Stimulated activated CD4-positive, alpha-beta T cell treated with anti-CD3 and anti-CD28 coated beads, Interleukin-15, amount 100 ng/mL, for 48 hours (primary cell): ENCODE results near the gene PPP5C.

Experiments
- DNase-seq, 2 donors: peaks; one replicate each; pipeline ENCODE4 v3.0.0-alpha.2; 2020; ENCODE audit warnings: low read depth in 2 of 2

Gene PPP5C

DNA sequence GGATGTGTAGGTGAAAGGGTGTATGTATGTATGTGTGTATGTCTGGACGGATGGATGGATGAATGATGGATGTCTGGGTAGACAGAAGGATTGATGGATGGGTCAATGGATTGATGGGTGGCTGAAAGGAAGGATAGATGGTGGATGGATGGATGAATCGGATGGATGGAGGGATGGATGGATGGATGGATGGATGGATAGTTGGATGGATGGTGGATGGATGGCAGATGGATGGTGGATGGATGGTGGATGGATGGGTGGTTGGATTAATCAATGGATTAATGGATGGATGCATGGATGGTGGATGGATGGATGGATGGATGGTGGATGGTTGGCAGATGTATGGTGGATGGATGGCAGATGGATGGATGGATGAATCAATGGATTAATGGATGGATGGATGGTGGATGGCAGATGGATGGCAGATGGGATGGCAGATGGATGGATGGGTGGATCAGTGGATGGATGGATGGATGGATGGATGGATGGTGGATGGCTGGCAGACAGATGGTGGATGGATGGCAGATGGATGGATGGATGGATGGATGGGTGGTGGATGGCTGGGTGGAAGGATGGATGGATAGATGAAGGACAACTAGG is 16.5 kb upstream of the PPP5C start:
- DNase-seq, result no peak

DNA sequence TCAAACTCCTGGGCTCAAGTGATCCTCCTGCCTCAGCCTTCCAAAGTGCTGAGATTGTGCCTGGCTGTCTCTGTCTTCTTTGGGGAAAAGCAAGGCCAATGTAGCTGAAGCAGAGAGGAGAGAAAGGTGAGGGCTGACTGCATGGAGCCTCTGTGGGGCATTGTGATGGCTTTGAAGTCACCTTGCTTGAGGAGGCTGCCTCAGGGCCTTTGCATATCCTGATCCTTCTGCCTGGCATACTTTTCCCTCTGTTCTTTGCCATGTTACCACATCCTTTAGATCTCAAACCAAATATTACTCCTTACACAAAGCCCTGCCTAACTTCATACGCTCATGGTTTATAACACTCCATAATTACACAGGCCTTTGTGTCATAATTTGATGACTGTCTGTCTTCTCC is 9.4 kb upstream of the PPP5C start:
- no peak for DNase-seq

DNA sequence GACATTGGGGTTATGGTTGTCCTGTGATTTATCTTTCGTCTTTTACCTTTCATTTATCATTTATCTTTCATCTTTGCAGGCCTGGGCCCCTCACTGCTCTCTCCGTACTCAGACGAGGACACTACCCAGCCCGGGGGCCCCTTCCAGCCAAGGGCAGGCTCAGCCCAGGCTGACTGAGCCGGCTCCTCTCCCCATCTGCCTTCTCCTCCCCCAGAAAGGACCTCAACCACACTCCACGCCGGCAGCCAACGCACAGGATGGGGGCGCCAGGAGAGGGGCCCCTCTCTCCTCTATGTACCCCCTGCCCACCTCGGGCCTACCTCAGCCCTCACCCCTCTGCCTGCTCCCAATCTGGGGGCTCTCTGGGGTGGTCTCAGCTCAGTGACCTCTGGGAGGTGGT is 7.4 kb upstream of the PPP5C start:
- DNase-seq, result no peak

DNA sequence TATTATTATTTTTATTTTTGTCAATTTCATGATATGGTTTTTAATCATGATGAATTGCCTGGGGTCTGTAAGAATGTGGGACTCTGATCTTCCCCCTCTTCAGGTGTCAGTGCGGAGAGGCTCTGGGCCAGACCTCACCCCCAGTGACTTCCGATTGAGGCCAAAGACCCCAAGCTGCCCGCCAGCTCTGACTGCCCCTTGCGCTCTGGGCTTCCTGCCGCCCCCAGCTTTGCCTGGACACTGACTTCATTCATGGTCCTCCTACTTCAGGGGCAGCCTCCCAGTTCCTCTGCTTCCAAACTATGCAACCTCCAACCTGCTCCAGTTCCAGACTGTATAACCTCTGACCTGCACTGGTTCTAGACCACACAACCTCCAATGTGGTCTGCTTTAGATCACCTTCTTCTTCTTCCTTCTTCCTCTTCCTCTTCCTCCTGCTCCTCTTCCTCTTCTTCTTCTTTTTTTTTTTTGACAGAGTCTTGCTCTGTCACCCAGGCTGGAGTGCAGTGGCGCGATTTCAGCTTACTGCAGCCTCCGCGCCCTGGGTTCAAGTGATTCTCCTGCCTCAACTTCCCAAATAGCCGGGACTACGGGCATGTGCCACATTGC is 6.7 kb upstream of the PPP5C start:
- no peak for DNase-seq

DNA sequence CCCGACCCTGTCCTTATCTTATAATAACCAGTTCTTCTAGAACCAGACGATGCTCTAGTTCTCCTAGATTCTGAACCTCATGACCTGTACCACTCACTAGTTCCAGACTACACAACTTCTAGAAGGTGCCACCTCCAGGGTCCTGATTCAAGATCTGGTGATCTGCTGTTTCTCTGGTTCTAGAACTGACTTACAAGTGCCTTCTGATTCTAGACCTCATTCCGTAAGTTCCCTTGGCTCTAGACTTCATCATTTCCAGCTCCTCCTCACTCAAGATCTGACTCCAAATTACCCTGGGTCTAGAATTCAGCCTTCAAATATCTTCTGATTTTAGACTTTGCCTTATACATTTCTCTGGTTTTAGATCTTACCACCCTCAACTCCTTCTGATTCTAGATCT is 5.0 kb upstream of the PPP5C start:
- DNase-seq, result no peak

DNA sequence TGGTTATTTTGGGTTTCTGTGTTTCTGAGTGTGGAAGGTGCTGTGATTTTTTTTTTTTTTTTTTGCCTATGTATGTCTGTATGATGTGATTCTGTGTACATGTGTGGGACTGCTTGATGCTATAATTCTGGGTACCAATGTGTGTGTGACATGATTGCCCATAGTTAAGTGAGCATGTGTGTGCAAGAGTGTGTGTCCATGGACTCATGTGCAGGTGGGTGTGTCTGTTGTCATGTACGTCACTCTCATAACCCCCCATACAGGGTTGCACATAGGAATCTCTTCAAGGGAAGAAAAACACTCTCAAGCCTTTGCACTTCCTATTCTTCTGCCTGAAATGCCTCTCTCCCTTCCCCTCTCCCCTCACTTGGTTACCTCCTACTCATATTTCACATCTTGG is 2.5 kb upstream of the PPP5C start:
- no peak for DNase-seq

DNA sequence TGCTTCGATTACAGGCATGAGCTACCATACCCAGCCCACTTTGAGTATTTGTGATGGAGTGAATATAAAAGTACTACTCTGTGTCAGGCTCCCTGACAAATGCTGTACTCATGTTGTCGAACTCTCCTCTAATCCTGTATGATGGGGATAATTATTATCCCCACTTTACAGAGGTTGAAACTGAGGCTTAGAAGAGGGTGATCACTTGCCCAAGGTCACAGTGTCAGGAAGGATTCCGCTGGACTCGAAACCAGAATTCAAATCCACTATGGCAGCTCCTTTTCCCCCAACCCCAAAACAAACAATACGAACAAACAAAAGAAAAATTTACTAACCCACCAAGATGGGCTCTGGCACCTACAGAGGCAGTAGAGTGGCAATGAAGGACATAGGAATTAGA is 1.7 kb upstream of the PPP5C start:
- DNase-seq, result no peak

DNA sequence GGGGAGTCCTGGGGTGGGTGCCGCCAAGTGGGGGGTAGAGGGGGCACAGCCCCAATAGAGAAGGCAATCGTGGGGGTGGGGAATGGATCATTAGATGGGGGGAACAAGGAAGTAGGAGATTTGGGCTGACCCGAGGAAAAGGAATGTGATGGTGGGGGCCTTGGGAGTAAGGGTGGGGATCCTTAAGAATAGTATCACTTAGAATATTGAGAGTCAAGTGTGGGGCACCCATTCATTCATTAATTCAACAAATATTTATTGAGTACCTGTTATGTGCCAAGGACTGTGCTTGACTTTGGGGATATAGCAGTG is 641 bp downstream of the PPP5C start:
- no peak for DNase-seq

DNA sequence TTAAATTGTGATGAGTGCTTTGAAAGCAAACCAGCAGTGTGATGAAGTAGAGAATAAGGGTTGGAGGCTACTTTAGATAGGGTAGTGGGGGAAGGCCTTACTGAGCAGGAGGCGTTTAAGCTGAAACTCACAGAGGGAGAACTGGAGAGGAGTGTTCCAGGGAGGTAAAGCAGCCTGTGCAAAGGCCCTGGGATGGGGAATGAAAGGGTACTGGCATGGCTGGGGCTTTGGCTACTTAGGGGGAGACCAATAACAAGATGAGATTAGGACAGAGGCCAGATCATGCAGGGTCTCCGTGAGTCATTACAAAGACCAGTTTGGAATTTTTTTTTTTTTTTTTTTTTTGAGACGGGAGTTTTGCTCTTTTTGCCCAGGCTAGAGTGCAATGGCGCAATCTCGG is 1.1 kb downstream of the PPP5C start:
- DNase-seq, result no peak

DNA sequence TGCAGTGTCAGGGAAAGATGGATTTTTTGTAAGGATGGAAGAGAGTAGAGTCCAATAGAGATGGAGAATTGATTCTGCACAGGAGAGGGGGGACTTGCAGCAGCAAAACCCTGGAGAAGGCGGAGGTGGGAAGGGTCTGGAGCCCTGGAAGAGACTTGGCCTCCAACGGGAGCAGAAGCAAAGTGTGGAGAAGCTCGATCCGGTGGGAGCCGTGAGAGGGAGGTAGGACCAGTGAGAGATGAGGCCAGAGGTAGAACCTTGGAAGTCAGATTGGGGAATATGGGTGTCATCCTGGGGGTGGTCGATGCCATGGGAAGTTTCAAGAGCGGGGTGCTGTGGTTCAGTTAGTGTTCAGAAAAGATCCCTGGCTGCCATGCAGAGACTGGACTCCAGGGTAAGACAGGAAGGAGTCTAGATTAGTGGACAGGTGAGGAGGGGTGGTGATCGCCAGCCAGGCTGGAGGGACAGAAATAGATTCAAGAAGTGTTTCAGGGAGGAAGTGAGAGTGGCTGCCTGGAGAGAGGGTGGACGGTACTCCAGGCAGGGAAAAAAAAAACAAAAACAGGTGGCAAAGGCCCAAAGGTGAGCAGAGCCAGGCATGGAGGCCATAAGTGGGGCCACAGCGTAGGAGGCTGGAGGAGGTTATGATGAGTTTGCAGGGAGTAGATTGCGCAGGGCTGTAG is 2.6 kb downstream of the PPP5C start:
- DNase-seq, result no peak

DNA sequence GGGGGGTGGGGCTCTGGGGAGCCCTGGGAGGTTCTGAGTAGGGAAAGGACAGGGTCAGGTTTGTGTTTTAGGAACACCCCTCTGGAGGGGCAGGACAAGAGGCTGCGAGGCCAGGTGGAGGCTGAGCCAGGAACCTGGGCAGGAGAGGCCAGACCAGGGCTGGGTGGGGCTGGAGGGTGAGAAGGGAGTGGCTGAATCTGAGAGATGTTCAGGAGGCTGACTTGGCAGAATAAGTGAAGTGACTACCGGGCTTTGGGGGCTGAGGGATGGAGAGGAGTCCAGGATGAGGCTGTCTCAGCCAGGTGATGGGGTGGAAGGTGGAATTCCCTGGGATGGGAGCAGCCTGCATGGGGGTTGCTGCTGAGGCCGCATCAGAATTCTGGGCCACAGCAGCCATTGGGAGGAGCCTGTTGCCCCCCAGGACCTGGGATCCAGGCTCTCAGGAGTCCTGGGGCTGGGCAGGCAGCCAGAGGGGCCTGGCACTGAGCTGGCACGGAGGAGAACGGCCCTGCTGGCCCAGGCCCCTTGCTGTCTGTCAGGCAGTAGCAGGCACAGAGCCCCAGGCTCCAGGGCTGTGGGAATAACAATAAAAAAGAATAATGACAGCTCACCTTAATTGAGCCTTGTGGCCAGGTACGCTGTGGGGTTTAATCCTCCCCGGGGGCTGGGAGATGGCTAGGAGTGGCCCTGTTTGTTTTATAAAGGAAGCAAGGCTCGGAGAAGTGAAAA is 3.3 kb downstream of the PPP5C start:
- DNase-seq, result peak in 1 of 2 donors; percentile 19

DNA sequence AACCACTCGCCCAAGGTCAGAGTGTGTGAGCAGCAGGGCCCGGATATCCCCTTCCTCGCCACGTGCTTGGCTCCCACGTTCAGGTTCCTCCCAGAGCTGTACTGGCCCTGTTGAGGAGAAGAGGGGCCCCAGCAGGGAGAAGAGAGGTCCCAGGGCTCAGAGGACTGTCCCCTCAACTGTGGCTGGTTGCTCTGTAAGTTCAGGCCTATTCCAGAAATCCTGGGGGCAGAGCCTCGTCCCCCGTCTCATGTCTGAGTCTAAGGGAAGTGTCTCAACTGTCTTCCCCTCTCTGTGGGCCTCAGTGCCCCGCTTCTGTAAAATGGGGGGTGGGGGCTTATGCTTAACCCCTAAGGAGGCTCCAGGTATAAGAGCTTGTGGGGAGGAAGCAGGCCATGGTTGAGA is 3.9 kb downstream of the PPP5C start:
- peak in 1 of 2 donors; percentile 7 for DNase-seq

DNA sequence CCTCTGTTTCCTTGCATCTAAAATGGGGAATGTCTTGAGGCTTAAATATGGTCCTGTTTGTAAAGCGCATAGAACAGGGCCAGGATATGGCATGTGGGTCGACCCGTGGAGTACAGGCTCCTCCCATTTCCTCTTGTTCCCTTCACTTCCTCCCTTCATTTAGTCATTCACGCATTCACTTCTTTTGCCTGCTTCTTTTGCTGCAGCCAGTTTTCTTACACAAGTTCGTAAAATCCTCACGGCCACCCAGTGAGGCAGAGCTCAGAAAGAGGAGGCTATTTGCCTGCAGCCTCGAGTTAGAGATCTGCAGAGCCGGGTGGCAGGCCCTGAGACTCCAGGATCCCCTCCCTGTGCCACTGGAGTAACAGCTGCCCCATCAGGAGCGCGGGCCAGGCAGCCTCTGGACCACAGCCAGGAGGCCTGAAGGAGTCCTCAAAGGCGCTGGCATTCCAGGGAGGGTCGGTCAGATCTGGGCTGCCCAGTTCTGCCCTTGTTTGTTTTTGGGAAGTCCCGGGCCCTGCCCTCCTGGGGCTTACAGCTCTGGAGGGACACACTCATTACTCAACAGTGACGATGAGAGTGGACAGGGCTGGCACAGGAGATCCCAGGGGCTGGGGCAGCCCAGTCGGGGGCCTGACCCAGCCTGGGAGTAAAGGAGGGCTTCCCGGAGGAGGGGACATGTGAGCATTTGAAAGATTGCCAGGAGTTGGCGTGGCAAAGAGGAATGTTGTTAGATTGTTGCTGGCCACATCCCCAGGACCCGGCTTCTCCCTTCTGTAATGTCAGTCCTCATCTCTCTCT is 4.6 kb downstream of the PPP5C start:
- no peak for DNase-seq

DNA sequence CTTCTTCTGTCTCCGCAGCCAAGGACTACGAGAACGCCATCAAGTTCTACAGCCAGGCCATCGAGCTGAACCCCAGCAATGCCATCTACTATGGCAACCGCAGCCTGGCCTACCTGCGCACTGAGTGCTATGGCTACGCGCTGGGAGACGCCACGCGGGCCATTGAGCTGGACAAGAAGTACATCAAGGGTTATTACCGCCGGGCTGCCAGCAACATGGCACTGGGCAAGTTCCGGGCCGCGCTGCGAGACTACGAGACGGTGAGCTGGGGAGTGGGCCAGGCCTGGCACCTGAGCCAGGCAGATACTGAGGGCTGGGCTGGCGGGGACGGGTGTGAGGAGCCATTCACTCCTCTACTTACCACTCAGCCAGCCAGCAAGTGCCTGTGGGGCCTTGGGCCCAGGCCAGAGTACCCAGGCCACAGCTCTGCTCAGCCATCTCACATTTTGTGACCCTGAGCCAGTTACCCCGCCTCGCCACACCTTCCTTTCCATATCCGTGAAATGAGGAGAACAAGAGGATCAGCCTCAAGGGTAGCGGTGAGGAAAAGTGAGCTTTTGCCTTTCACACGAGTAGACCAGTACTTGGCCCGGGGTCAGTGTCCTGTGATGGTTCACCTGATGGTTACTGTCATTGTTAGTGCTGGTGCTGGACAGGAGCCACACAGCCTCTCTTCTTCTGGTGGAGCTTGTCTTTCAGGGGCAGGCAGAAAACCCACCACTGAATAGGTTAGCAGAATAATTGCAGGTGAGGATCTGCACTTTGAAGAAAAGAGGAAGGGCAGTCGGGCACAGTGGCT is 7.0 kb downstream of the PPP5C start:
- DNase-seq, result no peak

DNA sequence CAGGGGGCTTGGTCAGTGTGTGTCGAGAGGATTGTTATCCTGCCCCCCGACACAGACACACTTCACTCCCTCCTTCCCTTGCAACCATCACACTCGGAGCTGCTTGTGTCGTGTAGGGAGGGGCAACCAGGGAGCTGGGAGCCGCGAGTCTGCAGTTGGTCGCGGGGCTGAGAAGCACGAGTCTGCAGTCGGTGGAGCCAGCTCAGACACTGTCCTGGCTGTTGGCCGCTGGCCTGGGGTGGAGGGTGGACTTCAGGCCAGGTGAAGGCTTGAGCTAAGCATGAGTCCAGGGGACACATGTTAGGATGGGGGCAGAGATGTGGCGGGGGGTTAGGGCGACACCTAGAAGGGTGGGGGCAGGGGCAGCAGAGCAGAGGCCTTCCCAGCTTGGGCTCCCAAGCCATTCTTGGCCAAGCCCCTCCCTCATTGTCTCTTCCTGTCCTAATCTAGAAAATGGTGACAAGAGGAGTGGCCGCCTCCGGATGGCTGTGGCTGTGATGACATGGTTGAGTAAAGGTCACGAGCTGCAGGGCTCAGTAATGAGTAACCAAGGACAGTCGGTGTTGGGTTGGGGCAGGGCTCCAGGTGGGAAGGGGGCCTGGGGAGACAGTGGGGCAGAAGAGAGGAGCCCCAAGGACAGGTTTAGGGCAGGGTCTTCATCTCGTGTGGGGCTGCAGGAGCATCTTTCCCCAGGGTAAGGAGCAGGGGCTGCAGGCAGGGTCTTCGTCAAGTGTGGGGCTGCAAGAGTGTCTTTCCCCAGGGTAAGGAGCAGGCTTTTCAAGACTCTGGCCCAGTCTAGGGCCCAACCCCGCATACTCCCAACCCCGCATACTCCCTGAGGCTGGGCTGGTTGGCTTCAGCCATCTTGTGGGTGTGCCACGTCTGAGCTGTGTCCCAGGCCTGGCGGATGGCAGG is 8.6 kb downstream of the PPP5C start:
- DNase-seq, result no peak

DNA sequence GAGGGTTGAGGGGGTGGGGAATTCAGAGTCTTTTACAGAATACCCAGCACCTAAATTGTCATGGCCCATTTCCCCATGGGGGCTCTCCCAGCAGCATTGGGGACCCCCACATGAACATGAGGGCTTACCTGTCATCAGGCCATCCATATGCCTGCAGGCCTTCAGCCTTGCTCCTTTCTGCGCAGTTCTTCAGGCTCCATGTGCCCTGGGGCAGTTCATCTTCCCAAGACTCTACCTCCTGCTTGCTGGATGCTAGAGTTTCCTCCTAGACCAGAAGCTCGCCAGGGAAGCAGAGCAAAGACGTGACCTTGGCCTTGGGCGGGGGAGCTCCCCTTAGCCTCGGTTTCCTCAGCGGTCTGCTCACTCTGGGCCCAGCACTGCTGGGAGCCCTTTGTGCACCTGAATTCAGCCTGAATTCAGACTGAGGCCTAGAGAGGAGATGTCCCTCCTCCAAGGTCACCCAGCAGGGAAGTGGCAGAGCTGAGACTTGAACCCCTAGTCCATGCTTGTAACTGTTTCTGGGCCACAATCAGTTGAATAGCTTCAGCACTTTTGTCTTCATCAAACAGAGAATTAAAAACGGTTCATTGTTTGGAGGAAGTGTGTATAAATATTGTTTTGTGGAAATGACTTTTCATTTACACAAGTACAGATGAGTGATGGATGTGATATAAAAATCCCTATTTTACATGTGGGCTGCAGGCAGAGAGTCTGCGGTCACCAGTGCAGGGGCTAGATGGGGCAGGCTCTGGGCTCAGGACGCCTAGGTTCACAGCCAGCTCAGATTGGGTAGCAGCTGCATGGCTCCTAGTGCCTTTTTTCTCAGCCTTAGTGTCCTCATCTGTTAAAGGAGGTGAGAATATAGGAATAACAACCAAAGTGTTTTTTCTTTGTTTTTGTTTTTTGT is 9.5 kb downstream of the PPP5C start:
- DNase-seq, result no peak

DNA sequence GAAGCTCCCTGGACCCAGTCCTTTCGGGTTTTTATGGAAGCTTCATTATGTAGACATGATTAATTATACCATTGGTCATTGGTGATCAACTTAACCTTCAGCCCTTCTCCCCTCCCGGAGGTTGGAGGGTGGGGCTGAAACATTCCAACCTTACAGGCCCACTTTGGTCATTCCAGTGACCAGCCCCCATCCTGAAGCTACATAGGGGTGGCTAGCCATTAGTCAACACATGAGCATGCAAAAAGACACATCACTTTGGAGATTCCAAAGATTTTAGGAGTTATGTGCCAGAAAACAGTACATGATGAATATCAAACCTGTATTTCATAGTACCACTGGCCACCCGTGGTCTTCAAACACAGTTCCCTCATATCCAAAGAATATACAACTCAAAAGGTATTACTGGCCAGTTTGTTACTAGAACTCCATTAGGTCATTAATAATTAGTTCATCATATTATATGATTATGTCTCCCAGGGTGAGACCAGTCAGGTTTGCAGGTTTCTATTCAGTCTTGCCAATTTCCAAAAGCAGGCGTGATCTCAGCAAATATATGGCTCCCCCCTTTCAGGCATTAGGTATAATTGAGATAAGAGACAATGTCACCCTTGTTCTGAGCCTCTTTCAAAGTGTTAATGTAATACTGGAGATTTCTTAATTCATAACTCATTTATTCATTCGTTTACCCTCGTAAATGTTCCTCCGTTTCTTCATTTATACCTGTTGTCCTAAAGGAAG is 11.1 kb downstream of the PPP5C start:
- no peak for DNase-seq

DNA sequence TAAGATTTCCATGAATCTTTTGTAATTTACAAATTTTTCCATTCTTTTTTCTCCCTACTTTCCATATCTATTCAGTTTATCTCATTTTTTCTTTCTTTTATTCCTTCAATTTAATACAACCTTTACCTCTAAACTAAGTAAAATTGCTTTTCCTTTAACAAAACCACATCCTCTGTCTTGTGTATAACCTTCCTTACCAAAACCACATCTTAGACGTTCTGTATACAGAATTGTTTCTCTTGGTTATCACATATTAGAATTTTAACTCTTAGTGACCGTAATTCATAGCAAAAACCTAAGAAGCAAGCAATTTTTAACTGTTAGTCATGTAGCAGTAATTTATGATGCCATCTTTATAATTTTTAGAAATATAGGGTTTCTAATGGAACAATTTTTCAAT is 15.0 kb downstream of the PPP5C start:
- no peak for DNase-seq

DNA sequence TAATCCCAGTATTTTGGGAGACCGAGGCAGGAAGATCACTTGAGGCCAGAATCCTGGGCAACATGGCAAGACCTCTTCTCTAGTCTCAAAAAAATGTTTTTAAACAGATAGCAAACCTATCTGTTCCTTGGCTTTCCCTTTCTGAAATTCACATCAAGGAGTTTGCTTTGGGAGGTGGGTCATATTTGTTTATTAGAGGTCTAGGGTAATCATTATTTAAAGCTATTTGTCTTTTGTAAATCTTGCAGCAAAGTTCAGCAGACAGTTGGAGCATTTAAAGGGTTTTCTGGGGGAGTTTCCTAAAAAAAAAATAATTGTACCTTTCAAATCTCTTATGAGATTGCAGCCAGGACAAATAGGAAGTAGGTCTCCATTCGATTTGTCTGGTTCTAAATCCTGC is 17.5 kb downstream of the PPP5C start:
- DNase-seq, result no peak
